MM.1S (cell line): Measurements from ENCODE around the gene FAM72D.
"Not testable (repeated sequence)": the region's sequence is repeated elsewhere in the genome, so short reads cannot be mapped to it uniquely, and the experiment has no call there.

Experiments used
- CTCF ChIP-seq: fragments of 300-600 bp; sonication (generic); IDR thresholded peaks from 2 replicates; pipeline ENCODE4 v1.5.1; 2016; ENCODE audit warnings: antibody characterized with exemption, low read length, mixed read lengths
- EZH2 ChIP-seq: fragments of 300-600 bp; sonication (generic); optimal IDR thresholded peaks from 2 replicates; pipeline ENCODE3; 2017; ENCODE audit warnings: low read depth, mild to moderate bottlenecking, antibody characterized with exemption, low read length, mixed read lengths
- EZH2phosphoT487 ChIP-seq: fragments of 300-600 bp; sonication (generic); IDR thresholded peaks from 2 replicates; pipeline ENCODE4 v1.6.1; 2018; ENCODE audit warnings: antibody characterized with exemption, low read length

DNA sequence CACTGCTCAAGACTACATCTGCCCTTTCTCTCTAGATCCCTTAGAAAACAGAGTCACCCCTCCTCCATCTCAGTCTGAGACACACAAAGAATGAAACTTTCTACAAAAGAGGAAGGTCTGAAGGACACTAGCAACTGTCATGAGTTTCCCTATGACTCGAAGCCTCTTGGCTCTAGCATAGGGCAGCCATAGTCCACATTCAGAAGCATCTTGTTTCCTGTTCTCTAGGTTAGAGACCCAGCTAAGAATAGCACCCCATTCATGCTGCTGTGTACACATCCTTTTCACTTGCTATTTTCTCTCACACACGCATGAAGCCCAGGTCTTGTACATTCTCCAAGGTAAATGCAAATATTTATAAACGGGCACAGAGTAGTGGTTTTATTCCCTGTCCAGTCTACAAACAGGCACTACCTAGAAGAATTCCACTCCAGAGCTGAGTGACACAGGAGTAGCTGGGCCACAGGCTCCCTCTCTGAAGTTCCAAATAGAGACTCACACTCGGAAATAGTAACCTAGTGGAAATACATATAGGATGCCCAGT, 40.5 kb upstream of the FAM72D start:
- TF ChIP-seq CTCF, EZH2, EZH2phosphoT487: not testable (repeated sequence)
